CD4-positive, alpha-beta T cell treated with Interleukin-4 for 4 hours (primary cell): ENCODE measurements around the gene TMOD2.

ENCODE experiments used
- DNase-seq: peaks from one replicate; pipeline ENCODE4 v3.0.0-alpha.2; 2020

The TMOD2 gene

GRCh38 chr15:51736751-51737521 is 14.5 kb upstream of the TMOD2 start:
- peak; percentile 90 for DNase-seq

GRCh38 chr15:51737522-51738305 is 13.7 kb upstream of the TMOD2 start, which contains the start of gene LYSMD2:
Gene LYSMD2 (minus strand): TSS chr15:51737655. CDS start chr15:51737622, 33 bp downstream.
- peak; percentile 53 for DNase-seq

DNA sequence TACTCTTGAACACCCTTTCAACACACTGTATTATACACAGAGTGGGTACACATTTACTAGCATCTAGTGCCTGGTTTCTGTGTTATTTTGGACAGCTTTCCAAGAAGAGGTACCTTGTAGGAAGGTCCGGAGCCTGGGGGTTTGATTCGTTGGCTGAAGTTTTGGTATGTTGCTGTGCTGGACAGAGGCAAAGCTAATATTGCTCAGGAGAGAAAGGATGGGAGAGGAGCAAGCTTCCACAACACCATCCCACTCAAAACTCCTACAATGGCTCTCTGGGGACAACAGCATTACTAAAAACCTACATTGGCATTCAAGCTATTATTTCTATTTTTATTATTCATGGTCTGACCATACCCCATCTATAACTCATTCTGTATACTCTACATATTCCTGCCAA is 12.8 kb upstream of the TMOD2 start:
- DNase-seq = no peak

DNA sequence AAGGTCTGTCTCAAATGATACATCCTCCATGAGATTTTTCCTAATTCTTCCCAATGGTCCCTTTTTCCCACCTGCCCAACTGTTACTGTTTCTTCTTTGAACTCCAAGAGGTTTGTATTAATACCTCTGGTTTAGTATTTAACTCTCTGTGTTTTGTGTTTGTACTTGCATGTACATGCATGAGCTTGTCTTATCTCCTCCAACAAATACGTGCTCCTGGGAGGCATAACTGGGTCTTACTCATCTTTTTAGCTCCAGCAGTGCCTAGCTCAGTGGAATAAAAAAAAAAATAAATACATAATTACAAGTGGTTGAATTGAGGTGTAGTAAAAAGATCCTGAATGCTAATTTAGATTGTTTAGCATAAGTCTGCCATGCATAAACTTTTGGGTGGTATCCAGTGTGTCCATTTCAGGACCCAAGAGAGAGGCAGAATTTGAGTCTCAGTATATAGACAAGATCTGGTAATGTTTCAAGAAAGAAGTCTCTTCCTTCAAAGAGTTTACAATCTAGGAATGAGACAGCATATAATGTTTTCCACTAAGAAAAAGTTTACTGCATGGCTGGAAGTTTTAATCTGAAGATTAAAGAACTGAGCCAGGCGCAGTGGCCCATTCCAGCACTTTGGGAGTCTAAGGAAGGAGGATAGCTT is 12.2 kb upstream of the TMOD2 start:
- DNase-seq = no peak

- no peak for DNase-seq
These were observed 2.1 kb upstream of the TMOD2 start for GRCh38 chr15:51749307-51749706.

GRCh38 chr15:51750186-51750585 is 1.2 kb upstream of the TMOD2 start:
- no peak for DNase-seq

DNA sequence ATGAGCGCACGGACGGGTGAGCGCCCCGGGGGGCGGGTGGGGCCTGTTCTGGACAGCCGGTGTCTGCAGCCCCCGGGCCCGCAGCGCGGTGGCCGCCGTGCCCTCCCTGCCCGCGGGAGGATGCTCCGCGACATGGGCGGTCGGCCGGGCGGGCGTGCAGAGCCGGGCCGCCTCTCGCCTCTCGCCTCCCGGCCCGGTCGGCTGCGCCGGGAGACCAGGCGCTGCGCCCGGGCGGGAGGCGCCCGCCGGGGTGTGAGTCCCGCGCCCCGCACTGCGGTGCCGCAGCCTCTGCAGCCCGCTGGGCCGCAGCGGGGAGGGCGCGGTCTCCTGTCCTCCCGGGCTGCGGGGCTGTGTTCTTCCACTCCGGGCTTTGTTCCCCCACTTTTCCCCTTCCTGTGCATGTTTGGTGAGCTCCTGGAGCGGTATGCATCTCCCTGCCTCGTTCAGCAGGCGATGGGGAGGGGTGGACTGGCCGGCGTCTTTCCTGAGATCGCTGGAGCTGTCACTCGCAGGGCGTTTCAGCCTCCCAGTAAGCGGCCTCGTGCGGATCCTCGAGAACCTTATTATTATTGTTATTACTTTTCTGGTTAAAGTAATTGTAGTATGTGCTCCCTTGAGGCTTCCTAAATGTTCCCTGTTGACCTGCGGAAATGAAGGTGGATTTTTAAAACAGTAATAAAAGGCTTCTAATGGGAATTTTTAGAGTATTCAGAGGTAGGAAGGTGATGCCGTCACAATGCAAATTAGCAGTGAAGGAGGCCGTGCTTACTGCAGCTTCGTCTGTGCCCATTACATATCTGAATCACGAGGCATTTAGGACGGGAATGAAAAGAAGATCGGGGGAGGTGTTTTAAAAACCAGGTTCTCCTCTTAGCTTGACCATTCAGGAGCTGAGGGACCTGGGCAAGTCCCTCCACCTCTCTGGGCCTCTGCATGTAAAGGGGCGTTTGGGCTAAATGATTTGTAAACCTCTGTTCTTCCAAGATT is 593 bp downstream of the TMOD2 start:
- no peak for DNase-seq

GRCh38 chr15:51752888-51753287 is 1.5 kb downstream of the TMOD2 start:
- no peak for DNase-seq

DNA sequence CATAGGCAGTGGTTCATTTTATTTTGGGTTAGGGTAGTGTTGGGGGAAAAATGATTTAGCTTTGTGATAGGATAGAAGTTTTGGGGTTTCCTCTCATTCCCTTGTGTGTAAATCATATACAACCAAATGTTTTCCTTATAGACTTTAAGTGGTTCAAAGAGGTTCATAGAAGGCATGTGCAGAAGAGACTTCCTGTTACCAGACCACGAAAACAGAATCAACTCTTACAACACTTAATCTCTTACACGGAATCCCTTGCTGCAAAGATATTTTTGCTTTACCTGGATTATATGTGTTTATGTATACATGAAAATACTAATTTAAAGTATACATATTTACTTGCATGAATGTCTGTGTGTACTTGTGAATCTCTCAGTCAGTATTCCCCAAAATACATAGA is 2.9 kb downstream of the TMOD2 start:
- DNase-seq = no peak

DNA sequence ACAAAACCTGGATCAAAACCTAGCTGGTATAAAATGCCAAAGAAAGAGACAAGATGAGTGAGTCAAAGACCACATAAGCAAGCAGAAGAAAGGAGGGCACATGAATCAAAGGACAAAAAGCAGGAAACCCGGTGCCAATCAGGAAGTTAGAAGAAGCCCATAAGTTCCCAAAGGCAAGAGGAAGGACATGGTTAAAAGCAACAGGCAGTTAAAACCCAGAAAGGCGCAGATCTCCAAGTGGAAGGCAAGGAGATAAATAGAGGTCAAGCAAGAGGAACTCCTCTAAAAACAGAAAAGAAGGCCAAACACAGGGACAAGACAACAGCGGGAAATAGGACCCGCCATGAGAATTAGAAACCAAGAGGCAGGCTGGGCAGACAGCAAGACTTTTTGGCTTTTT is 4.4 kb downstream of the TMOD2 start:
- DNase-seq = no peak

DNA sequence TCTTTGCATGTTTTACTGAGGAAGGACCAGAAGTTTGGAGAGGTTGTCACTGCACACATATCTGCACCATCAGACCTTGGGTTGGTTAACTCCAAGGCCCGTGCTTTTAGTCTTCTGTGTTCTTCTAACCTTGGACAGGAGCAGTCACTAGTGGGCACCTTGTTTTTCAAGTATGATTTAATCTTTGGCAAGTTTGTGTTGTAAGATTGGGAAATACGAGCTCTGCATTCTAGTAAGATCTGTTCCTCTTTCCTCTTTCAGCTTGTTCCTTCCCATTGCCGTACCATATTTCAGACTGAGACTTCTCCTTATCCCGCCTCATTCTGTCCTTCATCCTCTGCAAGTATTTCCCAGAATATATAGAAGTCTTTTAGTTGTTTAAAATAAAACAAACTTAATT is 5.1 kb downstream of the TMOD2 start:
- no peak for DNase-seq

DNA sequence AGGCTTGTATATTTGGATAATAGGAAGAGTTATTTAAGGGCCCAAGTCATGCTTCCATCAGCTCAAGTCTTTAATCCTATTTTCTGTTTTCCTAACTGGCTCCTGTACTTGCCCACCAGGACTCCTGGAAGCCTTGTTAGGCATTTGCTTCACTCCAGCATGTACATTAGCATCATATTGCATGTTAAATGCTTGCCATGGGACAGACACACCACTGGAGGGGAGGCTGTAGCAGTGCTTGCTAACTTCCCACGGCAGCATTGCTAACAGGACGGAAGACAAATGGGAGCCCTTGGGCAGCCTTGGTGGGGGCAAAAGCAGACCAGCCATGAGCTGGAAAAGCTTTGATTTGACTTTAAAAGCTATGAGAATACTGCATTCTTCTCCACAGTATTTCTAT is 6.1 kb downstream of the TMOD2 start:
- DNase-seq = no peak

DNA sequence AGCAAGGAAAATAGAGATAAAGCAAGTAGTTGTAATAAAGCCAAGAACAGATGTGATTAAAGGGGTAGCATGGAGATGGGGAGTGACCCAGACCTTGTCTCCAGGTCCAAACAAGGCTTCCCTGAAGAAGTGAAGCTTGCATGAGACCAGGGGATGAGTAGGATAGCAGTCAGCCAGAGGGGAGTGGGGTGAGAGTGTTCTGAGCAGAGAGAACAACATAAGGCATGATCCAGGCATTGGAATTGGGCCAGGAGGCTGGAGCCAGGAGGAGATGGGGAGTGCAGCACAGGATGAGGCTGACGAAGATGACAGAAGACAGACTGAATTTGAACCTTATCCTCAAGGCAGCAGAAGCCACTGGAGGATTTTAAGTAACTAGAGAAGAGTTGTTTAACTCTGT is 7.2 kb downstream of the TMOD2 start:
- no peak for DNase-seq

DNA sequence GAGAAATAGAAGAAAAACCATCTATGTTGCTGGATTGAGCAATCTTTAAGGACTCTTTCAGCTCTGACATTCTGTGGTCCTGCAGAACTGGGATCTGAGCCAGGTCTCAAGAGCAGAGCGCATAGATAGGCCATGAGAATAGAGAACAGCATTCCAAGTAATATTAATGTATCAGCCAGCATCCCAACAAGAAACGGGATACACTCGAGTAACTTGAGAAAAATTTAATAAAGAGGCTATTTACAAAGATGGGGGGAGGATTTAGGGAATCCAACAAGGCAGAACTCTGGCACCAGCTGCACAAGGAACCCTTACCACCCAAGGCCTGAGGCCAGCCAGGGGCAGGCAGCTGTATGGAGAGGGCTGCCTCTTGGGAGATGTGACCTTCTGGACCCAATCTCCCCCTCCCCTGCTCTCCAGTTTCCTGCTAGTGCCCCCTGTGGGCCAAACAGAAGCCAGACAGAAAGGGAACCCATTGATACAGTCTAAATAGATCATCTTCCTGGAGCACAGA is 8.2 kb downstream of the TMOD2 start:
- DNase-seq = no peak

DNA sequence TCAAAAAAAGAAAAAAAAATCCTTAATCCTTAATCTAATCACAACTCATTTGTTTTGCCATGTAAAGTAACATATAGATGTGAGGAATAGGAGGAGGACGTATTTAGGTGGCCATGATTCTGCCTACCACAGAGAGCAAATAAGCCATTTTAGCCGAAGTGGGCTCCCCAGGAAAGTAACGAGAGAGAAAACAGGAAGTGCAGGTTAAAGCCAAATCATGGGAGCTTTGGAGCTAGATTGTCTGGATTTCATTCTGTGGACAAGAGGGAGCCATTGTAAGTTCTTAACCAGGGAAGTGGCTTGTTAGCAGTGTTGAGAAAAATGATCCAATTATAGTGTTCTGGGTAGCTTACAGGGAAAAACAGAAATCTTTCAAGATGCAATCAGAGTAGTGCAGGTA is 9.4 kb downstream of the TMOD2 start:
- DNase-seq = no peak

DNA sequence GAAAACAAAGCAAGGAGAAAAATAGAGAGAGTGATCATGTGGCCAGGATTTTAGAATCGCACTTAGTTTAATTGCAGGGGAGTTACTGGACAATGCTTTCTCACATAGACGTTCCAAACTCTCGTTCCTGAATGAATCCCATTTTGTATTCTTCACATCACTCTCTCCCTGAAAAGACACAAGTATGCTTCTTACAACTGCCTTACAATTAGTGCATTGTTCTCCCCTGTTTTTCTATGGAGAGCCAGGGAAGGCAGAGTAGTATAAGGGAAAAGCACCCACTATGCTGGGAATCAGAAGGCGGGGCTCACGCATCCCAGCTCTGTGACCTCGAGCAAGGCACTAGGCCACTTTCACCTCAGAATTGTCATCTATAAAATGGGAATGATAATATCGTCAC is 14.4 kb downstream of the TMOD2 start:
- DNase-seq = no peak

DNA sequence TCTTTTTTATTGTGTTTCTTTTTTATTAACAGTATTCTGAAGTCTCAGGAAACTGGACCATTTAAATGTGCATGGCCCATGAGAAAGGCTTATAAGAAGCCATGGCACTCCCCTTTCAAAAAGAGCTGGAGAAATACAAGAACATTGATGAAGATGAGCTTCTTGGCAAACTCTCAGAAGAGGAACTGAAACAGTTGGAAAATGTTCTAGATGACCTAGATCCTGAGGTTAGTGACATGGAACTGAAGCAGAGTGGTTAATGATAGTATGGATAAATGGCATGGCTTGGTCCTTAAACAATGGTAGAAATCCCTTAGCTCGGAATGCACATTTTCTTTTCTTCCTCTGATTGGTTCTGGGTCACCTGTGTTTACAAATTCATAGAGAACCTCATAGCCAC is 14.9 kb downstream of the TMOD2 start:
- DNase-seq = no peak

DNA sequence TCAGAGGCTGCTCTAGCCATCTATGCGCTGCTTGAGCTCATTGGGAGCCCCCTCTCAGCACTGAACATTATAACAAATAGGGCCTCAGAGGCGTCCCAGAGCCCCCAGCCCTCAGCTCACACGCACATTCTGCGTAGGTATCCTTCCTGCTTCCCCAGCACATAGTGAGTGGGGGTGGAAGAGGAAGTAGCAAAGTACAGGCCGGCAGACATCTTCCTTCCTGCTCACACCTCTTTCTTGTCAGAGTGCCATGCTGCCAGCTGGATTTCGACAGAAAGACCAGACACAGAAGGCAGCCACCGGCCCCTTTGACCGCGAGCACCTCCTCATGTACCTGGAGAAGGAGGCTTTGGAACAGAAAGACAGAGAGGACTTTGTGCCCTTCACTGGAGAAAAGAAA is 16.6 kb downstream of the TMOD2 start:
- no peak for DNase-seq

- DNase-seq = no peak
These were observed 19.5 kb downstream of the TMOD2 start for GRCh38 chr15:51770902-51771301.

- DNase-seq = no peak
These were observed 20.4 kb downstream of the TMOD2 start for GRCh38 chr15:51771773-51772172.

GRCh38 chr15:51774916-51775315 is 23.5 kb downstream of the TMOD2 start:
- no peak for DNase-seq
